H4 (cell line): ENCODE measurements around the gene FBXL3. TPM values are rescaled to one million over a fixed set of nuclear protein-coding genes. Genes with fewer than 3 reads are reported as not detected.
A peak's percentile ranks its signal among the peaks of the same experiment; 100 is the strongest.
"Not testable (repeated sequence)": the region's sequence is repeated elsewhere in the genome, so short reads cannot be mapped to it uniquely, and the experiment has no call there.

Experiments used
- DNase-seq: peaks from one replicate; pipeline ENCODE4 v3.0.0-alpha.2; 2015; ENCODE audit warnings: low spot score
- total RNA-seq: library from RNA; depleted of rRNA; stranded (reverse); fragments of >200 nt; shearing (Covaris generic); gene quantifications from 2 replicates; pipeline ENCODE4 v1.2.3, GENCODE V29; 2014

The FBXL3 gene
- total RNA-seq, 1 experiment from 2014 or later: 20.0 TPM

GRCh38 chr13:77026255-77026860 lies 601 bp downstream of the FBXL3 start:
- DNase-seq: peak; percentile 57

- no peak for DNase-seq
Observed at GRCh38 chr13:77022341-77022740, 4.6 kb downstream of the FBXL3 start.

- no peak for DNase-seq
Observed at GRCh38 chr13:77019756-77020155, 7.2 kb downstream of the FBXL3 start.

GRCh38 chr13:77016888-77017623 lies 9.9 kb downstream of the FBXL3 start:
- DNase-seq: no peak

- no peak for DNase-seq
Observed at GRCh38 chr13:77016251-77016812, 10.6 kb downstream of the FBXL3 start.

- no peak for DNase-seq
Observed at GRCh38 chr13:77014906-77015685, 11.9 kb downstream of the FBXL3 start.

- DNase-seq: no peak
Observed at GRCh38 chr13:77013853-77014542, 13.0 kb downstream of the FBXL3 start.

- DNase-seq: not testable (repeated sequence)
Observed at GRCh38 chr13:77009719-77010118, 17.2 kb downstream of the FBXL3 start.

GRCh38 chr13:77009011-77009410 lies 17.9 kb downstream of the FBXL3 start:
- no peak for DNase-seq

- DNase-seq: not testable (repeated sequence)
Observed at GRCh38 chr13:77008337-77008736, 18.6 kb downstream of the FBXL3 start.

- DNase-seq: peak; percentile 12
Observed at GRCh38 chr13:77002590-77003190, 24.3 kb downstream of the FBXL3 start.

GRCh38 chr13:77001963-77002587 lies 24.9 kb downstream of the FBXL3 start:
- no peak for DNase-seq

- DNase-seq: no peak
Observed at GRCh38 chr13:77001540-77001939, 25.4 kb downstream of the FBXL3 start.

- no peak for DNase-seq
Observed at GRCh38 chr13:77000475-77000874, 26.5 kb downstream of the FBXL3 start.

- no peak for DNase-seq
Observed at GRCh38 chr13:76994281-76994680, 32.7 kb downstream of the FBXL3 start.

GRCh38 chr13:76993473-76993872 lies 33.5 kb downstream of the FBXL3 start:
- DNase-seq: no peak

GRCh38 chr13:76993021-76993420 lies 33.9 kb downstream of the FBXL3 start:
- no peak for DNase-seq

- DNase-seq: no peak
Observed at GRCh38 chr13:76992548-76993001, 34.4 kb downstream of the FBXL3 start.

- DNase-seq: peak; percentile 85
Observed at GRCh38 chr13:76991796-76992547, 35.0 kb downstream of the FBXL3 start, which contains the start of gene CLN5. Gene CLN5, plus strand, starts transcription at chr13:76992081. Its CDS starts 18 bp downstream, at chr13:76992099.

GRCh38 chr13:76991432-76991795 lies 35.5 kb downstream of the FBXL3 start:
- DNase-seq: no peak
